HepG2 (cell line): ENCODE results near the gene CCDC34. TPM values are rescaled to one million over a fixed set of nuclear protein-coding genes. Genes with fewer than 3 reads are reported as not detected.

Source experiments
- ARID5B ChIP-seq: IDR thresholded peaks from 2 replicates; pipeline ENCODE4 v1.4.0; 2020; ENCODE audit warnings: mild to moderate bottlenecking, missing genetic modification reagents
- BRCA1 ChIP-seq: sonication (generic); formaldehyde crosslinking; IDR thresholded peaks from 2 replicates; pipeline ENCODE4 v1.4.0; 2020; ENCODE audit warnings: missing genetic modification reagents
- HCFC1 ChIP-seq: fragments of 150-350 bp; IDR thresholded peaks from 2 replicates; pipeline ENCODE4 v1.6.1; 2014; ENCODE audit warnings: low read depth, low read length
- MXI1 ChIP-seq: IDR thresholded peaks from 3 replicates; pipeline ENCODE4 v1.6.1; 2012; ENCODE audit warnings: low read depth, low read length, inconsistent platforms, borderline replicate concordance
- RORA ChIP-seq: sonication (generic); formaldehyde crosslinking; IDR thresholded peaks from 2 replicates; pipeline ENCODE4 v1.5.0; 2020; ENCODE audit warnings: mild to moderate bottlenecking, missing genetic modification reagents, moderate library complexity
- TEAD3 ChIP-seq: optimal IDR thresholded peaks from 2 replicates; pipeline ENCODE3; 2016; ENCODE audit warnings: borderline replicate concordance
- YEATS2 ChIP-seq: sonication (generic); formaldehyde crosslinking; IDR thresholded peaks from 2 replicates; pipeline ENCODE4 v1.4.0; 2020; ENCODE audit warnings: missing genetic modification reagents, borderline replicate concordance
- ZBTB25 ChIP-seq: IDR thresholded peaks from 2 replicates; pipeline ENCODE4 v1.6.1; 2018; ENCODE audit warnings: missing genetic modification reagents
- ZFP36L1 ChIP-seq: sonication (generic); formaldehyde crosslinking; IDR thresholded peaks from 2 replicates; pipeline ENCODE4 v1.8.0; 2022; ENCODE audit warnings: mild to moderate bottlenecking, missing genetic modification reagents, moderate library complexity
- ZKSCAN1 ChIP-seq: fragments of 150-350 bp; IDR thresholded peaks from 2 replicates; pipeline ENCODE4 v1.6.1; 2014; ENCODE audit warnings: low read length
- ZMYM2 ChIP-seq: sonication (generic); formaldehyde crosslinking; IDR thresholded peaks from 2 replicates; pipeline ENCODE4 v1.8.0; 2022; ENCODE audit warnings: mild to moderate bottlenecking, missing genetic modification reagents
- ZNF136 ChIP-seq: sonication (generic); formaldehyde crosslinking; IDR thresholded peaks from 2 replicates; pipeline ENCODE4 v1.8.1; 2022; ENCODE audit warnings: low read depth, mild to moderate bottlenecking, moderate library complexity, missing genetic modification reagents
- ZNF550 ChIP-seq: sonication (generic); formaldehyde crosslinking; IDR thresholded peaks from 2 replicates; pipeline ENCODE4 v1.4.0; 2020; ENCODE audit warnings: mild to moderate bottlenecking, missing genetic modification reagents, borderline replicate concordance
- polyA plus RNA-seq, 8 experiments: library from polyadenylated mRNA; depleted of rRNA in 3 of 8; stranded (reverse) in 7 of 8; unstranded in 1 of 8; fragments of >200 nt; fragmentation: Illumina TruSeq in 4 of 8; extraction: Trizol in 4 of 8; gene quantifications; 2 replicates each; pipeline versions ENCODE4 v1.2.1 to v1.2.3, GENCODE V29; 2011 to 2016; ENCODE audit warnings: low read depth in 4 of 8, missing spikeins in 1 of 8, mixed read lengths in 1 of 8; ENCODE audit not compliant: insufficient read depth in 1 of 8
- total RNA-seq, 5 experiments: library from RNA; depleted of rRNA; stranded (reverse); fragments of >200 nt; fragmentation: Illumina TruSeq; extraction: Trizol; gene quantifications; 2 replicates each; pipeline ENCODE4 v1.2.3, GENCODE V29; 2016; ENCODE audit warnings: low read depth in 1 of 5

Gene CCDC34
- total and polyA plus RNA-seq, 2 of the 13 experiments (the other 11 are each of a cell fraction or from before 2014, with no cell fraction given): 7.6 to 34.3 TPM

GRCh38 chr11:27396259-27396839, 33.3 kb upstream of the CCDC34 start (continued):
- TF ChIP-seq HCFC1 (no peak), ZNF550 (CRISPR knock-in tag) (no peak), ZBTB25 (no peak), YEATS2 (no peak), ZMYM2 (CRISPR knock-in tag) (no peak), ZFP36L1 (no peak), ZKSCAN1 (no peak), TEAD3 (CRISPR knock-in tag) (peak; percentile 38), BRCA1 (no peak), ARID5B (CRISPR knock-in tag) (0 out of 2 replicates have a peak, but pooled peaks have one; percentile 8), MXI1 (0 out of 3 replicates have a peak, but pooled peaks have one; percentile 1), RORA (CRISPR knock-in tag) (no peak), ZNF136 (CRISPR knock-in tag) (no peak)
